Peyer's patch (tissue), 4 donors: Measurements from ENCODE around the gene SLC7A6.

Experiments used
- CTCF ChIP-seq, 6 experiments: fragments of 450-650 bp in 4 of 6; fragments of 200-600 bp in 2 of 6; sonication (generic) in 1 of 6; IDR thresholded peaks; one replicate each; pipeline ENCODE4 v1.5.1; 2017 to 2019; ENCODE audit warnings: antibody characterized with exemption in 6 of 6, mild to moderate bottlenecking in 3 of 6, moderate library complexity in 1 of 6
- POLR2A ChIP-seq, 2 donors: fragments of 450-650 bp; IDR thresholded peaks; one replicate each; pipeline ENCODE4 v1.5.1; 2017; ENCODE audit warnings: antibody characterized with exemption in 2 of 2, mild to moderate bottlenecking in 2 of 2, moderate library complexity in 2 of 2

DNA sequence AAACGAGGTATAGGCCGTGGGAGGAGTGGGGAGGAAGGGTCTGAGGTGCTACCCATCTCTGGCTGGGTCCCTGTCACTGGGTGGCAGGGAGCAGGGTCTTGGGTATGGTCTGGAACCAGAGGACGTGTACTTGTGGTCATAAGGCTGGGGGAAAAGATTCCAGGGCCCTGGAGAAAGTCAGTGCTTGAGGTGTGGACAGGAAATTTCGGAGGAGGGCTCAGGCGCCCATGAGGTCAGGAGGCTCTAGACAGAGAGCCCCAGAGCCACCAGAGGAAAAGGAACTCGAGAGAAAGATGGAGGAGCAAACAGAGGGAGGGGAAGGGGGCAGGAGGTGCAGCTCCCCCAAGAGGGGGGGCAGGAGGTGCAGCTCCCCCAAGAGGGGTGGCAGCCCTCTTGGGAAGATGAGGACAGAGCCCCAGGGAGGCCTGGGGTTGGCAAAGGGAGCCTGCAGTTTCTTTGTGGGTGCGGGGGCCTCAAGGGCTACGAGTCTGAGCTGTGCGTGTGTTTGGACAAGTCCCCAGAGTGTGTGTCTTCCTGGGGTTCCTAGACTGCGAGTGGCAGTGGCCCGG, 683 bp upstream of the SLC7A6 start:
- TF ChIP-seq POLR2A (IDR thresholded peaks at IDR 0.05) (no peak), CTCF (IDR thresholded peaks at IDR 0.05) (no peak)
